ENCODE results near the gene GRID1.

The GRID1 gene

DNA sequence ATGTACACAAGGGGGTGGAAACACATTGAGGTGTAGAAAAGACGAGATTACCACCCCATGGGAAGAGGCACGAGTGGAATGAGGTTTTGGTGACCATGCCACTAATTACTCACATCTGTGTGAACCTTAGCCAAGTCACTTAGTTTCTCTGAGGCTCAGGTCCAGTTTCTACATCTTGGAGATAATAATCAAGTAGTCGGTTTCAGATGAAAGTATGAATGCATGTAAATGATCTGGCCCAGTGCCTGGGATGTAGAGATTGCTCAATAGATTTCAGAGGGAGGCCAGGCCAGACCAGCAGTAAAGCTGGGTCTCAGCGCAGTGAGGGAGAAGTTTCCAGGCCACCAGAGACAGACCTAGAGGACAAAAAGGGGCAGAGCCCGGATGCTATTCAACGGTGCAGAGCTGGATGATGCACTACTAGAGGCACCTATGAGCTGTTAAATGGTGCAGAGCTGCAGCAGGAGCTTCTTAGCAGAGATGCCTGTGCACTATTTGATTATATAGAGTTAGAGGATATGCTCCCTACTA is 725.1 kb downstream of the GRID1 start:
- DNase-seq = no peak

- no peak for DNase-seq
These were observed 727.8 kb downstream of the GRID1 start for GRCh38 chr10:85638797-85639196.

DNA sequence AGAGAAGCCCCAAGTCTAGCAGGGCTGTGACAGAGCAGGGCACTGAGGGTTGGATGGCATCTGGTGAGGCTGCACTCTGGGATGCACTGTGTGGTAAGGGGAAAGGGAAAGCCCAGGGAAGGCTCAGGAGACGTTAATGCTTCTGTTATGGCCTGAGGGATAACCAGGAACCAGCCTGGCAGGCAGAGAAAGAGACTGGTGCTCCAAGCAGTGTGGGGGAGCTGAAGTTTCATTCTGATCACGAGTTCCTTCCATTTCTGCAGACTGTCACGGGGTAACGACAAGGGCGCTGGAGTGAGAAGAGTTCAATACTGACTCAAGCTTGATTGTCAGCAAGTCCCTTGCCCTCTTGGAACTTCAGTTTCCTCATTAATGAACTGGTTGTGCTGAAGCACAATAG is 730.9 kb downstream of the GRID1 start:
- DNase-seq = no peak

GRCh38 chr10:85624511-85624910 is 742.1 kb downstream of the GRID1 start:
- no peak for DNase-seq

DNA sequence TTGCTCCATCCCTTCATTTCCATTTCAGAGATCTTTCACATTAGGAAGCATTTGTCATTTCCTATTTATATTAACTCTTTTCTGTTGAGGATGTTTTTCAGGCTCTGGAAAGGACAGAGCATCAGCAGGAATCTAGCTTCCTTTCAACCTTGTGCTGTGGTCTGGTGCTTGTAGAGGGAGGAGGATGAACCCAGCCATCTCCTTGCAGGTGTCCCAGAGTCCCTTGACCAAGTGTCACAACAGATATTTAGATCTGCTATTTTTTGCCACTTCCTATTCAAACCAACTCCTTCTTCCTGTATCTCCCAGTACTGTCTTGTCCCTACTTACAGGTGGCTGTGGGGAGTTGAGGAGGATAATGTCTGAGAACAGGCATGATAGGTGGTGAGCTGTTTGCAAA is 742.8 kb downstream of the GRID1 start:
- no peak for DNase-seq

DNA sequence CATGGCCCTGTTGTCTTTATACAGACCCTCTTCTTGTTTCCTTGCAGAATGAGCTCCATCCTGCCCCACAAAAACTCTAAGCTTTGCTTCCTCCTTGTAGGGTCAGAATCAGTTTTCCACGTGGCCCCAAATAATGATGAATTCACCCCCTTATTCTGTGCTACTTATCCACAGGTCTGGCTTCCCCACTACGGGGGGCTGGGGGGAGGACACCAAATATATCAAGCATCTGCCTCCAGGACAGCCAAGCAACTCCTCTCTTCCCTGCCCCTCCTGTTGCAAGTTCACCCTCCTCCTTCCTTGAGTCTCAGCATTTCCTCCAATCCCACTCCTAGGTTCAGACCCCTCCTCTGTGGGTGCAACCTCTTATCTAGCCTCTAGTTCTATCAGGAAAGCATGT is 743.3 kb downstream of the GRID1 start:
- DNase-seq = no peak

- no peak for DNase-seq
These were observed 744.2 kb downstream of the GRID1 start for GRCh38 chr10:85622425-85622824.

DNA sequence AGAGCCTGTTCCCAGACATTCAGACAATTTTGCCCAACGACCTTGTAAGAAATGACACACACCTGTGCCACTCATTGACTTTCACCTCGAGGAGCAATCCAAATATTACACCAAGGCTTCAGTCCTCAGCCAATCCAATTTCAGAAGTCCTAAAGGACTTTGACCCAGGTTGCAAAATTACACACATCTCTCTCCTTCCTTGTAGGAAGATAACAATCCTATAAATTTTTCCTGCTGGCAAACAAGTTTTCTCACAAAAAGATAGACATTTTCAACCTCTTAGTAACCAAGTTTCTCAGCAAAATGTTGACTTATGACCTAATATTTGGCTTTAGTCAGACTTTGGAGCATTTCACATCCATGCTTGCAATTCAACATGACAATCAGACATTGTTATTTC is 745.0 kb downstream of the GRID1 start:
- DNase-seq = no peak

DNA sequence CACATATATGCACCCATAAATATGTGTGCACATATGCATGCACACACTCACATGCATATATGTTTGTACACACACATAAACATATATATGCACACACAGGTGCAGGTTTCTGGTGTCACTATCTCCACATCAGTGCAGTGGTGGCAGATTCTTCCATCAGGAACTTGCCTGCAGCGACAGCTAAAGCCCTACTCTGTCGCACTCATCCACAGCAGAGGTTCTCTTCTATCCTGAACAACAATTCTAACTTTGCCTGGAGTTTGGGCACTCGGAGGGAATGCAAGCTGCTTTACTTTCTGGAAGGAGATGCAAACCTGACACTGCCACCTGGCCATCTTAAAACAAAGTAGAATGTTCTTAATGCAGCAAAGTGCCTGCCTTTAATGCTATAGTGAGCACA is 745.8 kb downstream of the GRID1 start:
- no peak for DNase-seq

DNA sequence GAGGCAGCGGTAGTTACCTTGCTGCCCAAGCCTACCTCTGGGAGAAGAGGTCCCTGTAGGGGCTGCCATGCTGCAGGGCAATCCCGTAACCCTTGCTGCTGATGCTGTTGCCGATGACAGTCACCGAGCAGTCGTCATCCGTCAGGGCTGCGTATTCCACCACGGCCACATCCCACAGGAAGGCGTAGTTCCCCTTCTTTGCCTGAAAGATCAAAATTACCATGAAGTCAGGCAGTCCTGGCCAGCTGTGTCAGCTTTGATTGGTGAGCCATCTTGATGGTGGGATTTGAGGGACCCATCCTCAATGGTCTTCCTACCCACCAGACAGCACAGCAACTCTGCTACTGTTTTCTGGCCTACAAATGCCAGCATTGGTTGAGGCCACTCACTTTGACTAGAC is 746.8 kb downstream of the GRID1 start:
- DNase-seq = no peak

- no peak for DNase-seq
These were observed 747.8 kb downstream of the GRID1 start for GRCh38 chr10:85618841-85619240.

DNA sequence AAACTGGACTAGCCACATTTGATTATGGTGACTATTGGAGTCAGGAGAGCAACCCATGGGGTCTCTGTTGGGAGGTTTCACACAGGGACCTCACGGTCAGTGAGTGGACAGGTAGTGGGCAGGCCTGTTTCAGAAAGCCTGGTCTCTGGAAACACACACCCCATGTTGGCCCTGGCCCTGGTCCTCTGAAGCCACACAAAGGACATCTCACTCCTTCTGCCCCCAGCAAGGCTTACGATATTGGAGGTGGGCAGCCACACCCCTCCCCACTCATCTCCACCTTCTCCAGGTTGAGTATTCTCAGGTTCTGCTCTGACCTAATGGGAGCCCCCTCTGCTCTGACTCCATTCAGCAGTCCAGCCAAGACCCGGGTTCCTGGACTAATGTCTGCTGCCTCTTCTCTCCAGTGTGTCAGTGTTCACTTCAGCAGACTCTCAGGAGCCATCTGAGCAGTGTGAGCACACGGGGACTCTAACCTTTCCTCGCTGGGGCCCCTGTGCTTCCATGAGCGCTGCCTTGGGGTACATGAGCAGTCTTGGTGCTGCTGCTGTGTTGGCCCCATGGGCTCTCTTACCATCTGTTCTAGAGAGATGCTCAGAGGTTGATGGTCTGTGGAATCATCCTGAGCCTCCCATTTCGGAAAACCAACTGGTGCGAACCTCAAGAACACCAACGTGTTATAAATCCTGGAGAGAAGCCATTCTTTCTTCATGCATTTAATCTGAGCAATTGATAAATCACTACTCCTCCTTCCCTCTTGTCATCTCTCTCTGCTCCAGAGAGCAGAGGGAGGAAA is 748.6 kb downstream of the GRID1 start:
- DNase-seq = no peak

GRCh38 chr10:85615556-85615955 is 751.0 kb downstream of the GRID1 start:
- DNase-seq = no peak

DNA sequence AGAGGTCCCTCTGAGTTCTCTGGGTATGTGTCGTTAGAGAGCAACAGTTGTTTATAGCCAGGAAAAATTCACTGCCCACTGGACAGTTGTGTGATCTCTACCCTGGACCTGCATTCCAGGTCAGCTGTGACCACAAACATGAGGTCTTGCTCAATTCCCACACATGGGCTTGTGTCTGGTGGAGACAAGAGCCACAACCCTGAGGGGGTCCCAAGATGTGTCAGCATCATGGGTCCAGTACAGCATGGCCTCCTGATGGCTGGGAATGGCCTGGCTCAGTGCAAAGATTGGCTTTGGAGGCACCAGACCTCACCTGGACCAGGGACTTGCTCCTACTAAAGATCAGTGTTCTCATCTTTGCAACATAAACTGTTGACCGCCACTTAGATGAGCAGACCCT is 751.6 kb downstream of the GRID1 start:
- DNase-seq = no peak

- no peak for DNase-seq
These were observed 752.0 kb downstream of the GRID1 start for GRCh38 chr10:85614566-85614965.

GRCh38 chr10:85613391-85613790 is 753.2 kb downstream of the GRID1 start:
- no peak for DNase-seq

- no peak for DNase-seq
These were observed 753.8 kb downstream of the GRID1 start for GRCh38 chr10:85612833-85613232.

GRCh38 chr10:85612378-85612775 is 754.2 kb downstream of the GRID1 start:
- no peak for DNase-seq

- no peak for DNase-seq
These were observed 754.7 kb downstream of the GRID1 start for GRCh38 chr10:85611746-85612377.

GRCh38 chr10:85611093-85611740 is 755.4 kb downstream of the GRID1 start:
- no peak for DNase-seq

GRCh38 chr10:85610381-85611092 is 756.1 kb downstream of the GRID1 start:
- no peak for DNase-seq

DNA sequence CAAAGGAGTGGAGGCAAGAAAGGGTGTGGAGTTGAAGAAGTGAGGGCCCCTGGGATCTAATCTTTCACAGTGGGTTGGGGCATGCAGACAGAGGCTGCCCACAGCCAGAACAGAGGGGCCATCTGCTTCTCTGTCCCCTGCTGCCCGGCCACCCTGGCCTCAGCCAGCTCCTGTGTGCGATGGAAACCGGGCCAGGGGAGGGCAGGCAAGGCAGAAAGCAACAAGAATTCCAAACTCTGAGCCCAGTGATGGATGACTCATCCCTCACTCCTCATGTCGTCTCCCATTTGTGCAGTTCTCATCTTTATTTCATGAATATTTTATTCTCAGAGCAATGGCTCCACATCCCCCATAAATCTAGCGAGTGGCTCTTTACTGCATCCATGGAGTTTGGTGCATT is 757.1 kb downstream of the GRID1 start:
- no peak for DNase-seq

GRCh38 chr10:85608706-85609105 is 757.9 kb downstream of the GRID1 start:
- DNase-seq = no peak

Measured in inflammatory macrophage (primary cell).